ENCODE results near the gene ZGRF1.
"Not testable (repeated sequence)": the region's sequence is repeated elsewhere in the genome, so short reads cannot be mapped to it uniquely, and the experiment has no call there.

Gene ZGRF1

GRCh38 chr4:112513971-112514646, 122.6 kb downstream of the ZGRF1 start:
- FAIRE-seq, result no peak

- no peak for FAIRE-seq
Observed at GRCh38 chr4:112511803-112512118, 124.9 kb downstream of the ZGRF1 start.

- no peak for FAIRE-seq
Observed at GRCh38 chr4:112511093-112511802, 125.5 kb downstream of the ZGRF1 start.

- no peak for FAIRE-seq
Observed at GRCh38 chr4:112510291-112511092, 126.2 kb downstream of the ZGRF1 start.

- FAIRE-seq, result no peak
Observed at GRCh38 chr4:112509243-112510141, 127.2 kb downstream of the ZGRF1 start.

- no peak for FAIRE-seq
Observed at GRCh38 chr4:112508356-112508755, 128.4 kb downstream of the ZGRF1 start.

- FAIRE-seq, result no peak
Observed at GRCh38 chr4:112504807-112505206, 131.9 kb downstream of the ZGRF1 start.

GRCh38 chr4:112502871-112503270, 133.8 kb downstream of the ZGRF1 start:
- FAIRE-seq, result no peak

GRCh38 chr4:112492321-112492720, 144.4 kb downstream of the ZGRF1 start:
- FAIRE-seq, result no peak

GRCh38 chr4:112490808-112491207, 145.9 kb downstream of the ZGRF1 start:
- FAIRE-seq, result not testable (repeated sequence)
